ENCODE measurements around the gene FBXO44. TPM values are rescaled to one million over a fixed set of nuclear protein-coding genes. Genes with fewer than 3 reads are reported as not detected.

FBXO44 gene
- total RNA-seq, 1 experiment from 2014 or later, result 34.9 TPM

DNA sequence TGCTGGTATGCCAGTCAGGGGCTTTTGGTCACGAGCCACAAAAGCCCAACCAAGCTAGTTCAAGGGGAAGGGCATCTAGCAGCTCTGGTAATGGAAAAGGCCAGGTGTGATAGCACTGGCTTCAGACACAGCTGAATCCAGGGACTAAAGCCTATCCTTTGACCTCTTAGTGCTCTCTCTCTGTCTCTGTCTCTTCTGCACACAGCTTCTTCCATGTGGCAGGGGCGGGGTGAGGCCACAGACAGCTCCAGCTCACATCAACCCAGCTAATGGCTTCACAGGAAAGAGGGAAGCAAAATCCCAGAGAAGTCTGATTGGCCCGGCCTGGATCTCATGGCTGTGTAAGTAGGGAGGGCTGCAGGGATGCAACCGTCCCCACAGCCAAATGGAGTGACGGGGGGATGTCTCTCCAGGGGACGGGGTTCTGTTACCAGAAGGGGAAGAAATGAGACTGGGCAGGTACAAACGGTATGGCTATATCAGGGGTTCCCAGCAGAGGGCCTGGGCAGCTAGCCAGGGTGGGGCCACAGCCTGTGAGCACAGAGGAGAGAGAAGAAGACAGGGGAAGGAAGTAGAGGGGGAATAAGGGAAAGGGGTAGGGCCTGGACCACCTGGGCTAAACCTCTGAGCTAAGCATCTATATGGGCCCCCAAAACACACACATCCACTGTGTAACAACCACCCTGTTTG, 42.9 kb upstream of the FBXO44 start:
- ATAC-seq, result peak; percentile 75
- Mint-ChIP-seq H3K27ac (no peak overlapping the region), H3K36me3 (peaks cover 8% of the 10 kb centered on the region), H3K27me3 (ENCODE audit: low read depth) (peaks cover 2% of the 10 kb centered on the region), H3K9me3 (peaks cover 15% of the 10 kb centered on the region), H3K4me1 (no peaks in the 10 kb centered on the region), H3K4me3 (no peak overlapping the region)
- TF ChIP-seq, protein P1, sequence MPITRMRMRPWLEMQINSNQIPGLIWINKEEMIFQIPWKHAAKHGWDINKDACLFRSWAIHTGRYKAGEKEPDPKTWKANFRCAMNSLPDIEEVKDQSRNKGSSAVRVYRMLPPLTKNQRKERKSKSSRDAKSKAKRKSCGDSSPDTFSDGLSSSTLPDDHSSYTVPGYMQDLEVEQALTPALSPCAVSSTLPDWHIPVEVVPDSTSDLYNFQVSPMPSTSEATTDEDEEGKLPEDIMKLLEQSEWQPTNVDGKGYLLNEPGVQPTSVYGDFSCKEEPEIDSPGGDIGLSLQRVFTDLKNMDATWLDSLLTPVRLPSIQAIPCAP (CRISPR knock-in tag; IDR thresholded peaks at IDR 0.05), result no peak
- TF ChIP-seq IRF2 (CRISPR knock-in tag; IDR thresholded peaks at IDR 0.05; ENCODE audit: borderline replicate concordance, low read depth) (no peak), GABPB1 (CRISPR knock-in tag; IDR thresholded peaks at IDR 0.05) (no peak), TP53 (CRISPR knock-in tag; IDR thresholded peaks at IDR 0.05) (no peak), NR3C1 (CRISPR knock-in tag; conservative IDR thresholded peaks at IDR 0.05; ENCODE audit: low read depth) (no peak), MYBL2 (CRISPR knock-in tag; IDR thresholded peaks at IDR 0.05) (no peak), MXD4 (CRISPR knock-in tag; IDR thresholded peaks at IDR 0.05; ENCODE audit: borderline replicate concordance) (no peak), ZNF396 (CRISPR knock-in tag; IDR thresholded peaks at IDR 0.05; ENCODE audit: borderline replicate concordance) (no peak), JAZF1 (CRISPR knock-in tag; IDR thresholded peaks at IDR 0.05) (no peak), SMAD3 (CRISPR knock-in tag; IDR thresholded peaks at IDR 0.05; ENCODE audit: borderline replicate concordance) (no peak), FOXK1 (CRISPR knock-in tag; IDR thresholded peaks at IDR 0.05) (no peak), TEAD4 (CRISPR knock-in tag; IDR thresholded peaks at IDR 0.05) (no peak), ZBTB21 (CRISPR knock-in tag; IDR thresholded peaks at IDR 0.05; ENCODE audit: borderline replicate concordance) (no peak)
- TF ChIP-seq, protein P2, sequence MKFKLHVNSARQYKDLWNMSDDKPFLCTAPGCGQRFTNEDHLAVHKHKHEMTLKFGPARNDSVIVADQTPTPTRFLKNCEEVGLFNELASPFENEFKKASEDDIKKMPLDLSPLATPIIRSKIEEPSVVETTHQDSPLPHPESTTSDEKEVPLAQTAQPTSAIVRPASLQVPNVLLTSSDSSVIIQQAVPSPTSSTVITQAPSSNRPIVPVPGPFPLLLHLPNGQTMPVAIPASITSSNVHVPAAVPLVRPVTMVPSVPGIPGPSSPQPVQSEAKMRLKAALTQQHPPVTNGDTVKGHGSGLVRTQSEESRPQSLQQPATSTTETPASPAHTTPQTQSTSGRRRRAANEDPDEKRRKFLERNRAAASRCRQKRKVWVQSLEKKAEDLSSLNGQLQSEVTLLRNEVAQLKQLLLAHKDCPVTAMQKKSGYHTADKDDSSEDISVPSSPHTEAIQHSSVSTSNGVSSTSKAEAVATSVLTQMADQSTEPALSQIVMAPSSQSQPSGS (CRISPR knock-in tag; IDR thresholded peaks at IDR 0.05; ENCODE audit: borderline replicate concordance, low read depth), result no peak
- TF ChIP-seq, protein P3, sequence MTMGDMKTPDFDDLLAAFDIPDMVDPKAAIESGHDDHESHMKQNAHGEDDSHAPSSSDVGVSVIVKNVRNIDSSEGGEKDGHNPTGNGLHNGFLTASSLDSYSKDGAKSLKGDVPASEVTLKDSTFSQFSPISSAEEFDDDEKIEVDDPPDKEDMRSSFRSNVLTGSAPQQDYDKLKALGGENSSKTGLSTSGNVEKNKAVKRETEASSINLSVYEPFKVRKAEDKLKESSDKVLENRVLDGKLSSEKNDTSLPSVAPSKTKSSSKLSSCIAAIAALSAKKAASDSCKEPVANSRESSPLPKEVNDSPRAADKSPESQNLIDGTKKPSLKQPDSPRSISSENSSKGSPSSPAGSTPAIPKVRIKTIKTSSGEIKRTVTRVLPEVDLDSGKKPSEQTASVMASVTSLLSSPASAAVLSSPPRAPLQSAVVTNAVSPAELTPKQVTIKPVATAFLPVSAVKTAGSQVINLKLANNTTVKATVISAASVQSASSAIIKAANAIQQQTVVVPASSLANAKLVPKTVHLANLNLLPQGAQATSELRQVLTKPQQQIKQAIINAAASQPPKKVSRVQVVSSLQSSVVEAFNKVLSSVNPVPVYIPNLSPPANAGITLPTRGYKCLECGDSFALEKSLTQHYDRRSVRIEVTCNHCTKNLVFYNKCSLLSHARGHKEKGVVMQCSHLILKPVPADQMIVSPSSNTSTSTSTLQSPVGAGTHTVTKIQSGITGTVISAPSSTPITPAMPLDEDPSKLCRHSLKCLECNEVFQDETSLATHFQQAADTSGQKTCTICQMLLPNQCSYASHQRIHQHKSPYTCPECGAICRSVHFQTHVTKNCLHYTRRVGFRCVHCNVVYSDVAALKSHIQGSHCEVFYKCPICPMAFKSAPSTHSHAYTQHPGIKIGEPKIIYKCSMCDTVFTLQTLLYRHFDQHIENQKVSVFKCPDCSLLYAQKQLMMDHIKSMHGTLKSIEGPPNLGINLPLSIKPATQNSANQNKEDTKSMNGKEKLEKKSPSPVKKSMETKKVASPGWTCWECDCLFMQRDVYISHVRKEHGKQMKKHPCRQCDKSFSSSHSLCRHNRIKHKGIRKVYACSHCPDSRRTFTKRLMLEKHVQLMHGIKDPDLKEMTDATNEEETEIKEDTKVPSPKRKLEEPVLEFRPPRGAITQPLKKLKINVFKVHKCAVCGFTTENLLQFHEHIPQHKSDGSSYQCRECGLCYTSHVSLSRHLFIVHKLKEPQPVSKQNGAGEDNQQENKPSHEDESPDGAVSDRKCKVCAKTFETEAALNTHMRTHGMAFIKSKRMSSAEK (CRISPR knock-in tag; IDR thresholded peaks at IDR 0.05; ENCODE audit: borderline replicate concordance), result no peak
- TF ChIP-seq, protein P4, sequence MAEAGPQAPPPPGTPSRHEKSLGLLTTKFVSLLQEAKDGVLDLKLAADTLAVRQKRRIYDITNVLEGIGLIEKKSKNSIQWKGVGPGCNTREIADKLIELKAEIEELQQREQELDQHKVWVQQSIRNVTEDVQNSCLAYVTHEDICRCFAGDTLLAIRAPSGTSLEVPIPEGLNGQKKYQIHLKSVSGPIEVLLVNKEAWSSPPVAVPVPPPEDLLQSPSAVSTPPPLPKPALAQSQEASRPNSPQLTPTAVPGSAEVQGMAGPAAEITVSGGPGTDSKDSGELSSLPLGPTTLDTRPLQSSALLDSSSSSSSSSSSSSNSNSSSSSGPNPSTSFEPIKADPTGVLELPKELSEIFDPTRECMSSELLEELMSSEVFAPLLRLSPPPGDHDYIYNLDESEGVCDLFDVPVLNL (CRISPR knock-in tag; IDR thresholded peaks at IDR 0.05; ENCODE audit: borderline replicate concordance, low read depth), result no peak
- TF ChIP-seq, protein P5, sequence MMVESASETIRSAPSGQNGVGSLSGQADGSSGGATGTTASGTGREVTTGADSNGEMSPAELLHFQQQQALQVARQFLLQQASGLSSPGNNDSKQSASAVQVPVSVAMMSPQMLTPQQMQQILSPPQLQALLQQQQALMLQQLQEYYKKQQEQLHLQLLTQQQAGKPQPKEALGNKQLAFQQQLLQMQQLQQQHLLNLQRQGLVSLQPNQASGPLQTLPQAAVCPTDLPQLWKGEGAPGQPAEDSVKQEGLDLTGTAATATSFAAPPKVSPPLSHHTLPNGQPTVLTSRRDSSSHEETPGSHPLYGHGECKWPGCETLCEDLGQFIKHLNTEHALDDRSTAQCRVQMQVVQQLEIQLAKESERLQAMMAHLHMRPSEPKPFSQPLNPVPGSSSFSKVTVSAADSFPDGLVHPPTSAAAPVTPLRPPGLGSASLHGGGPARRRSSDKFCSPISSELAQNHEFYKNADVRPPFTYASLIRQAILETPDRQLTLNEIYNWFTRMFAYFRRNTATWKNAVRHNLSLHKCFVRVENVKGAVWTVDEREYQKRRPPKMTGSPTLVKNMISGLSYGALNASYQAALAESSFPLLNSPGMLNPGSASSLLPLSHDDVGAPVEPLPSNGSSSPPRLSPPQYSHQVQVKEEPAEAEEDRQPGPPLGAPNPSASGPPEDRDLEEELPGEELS (CRISPR knock-in tag; IDR thresholded peaks at IDR 0.05), result no peak
- TF ChIP-seq, protein P6, sequence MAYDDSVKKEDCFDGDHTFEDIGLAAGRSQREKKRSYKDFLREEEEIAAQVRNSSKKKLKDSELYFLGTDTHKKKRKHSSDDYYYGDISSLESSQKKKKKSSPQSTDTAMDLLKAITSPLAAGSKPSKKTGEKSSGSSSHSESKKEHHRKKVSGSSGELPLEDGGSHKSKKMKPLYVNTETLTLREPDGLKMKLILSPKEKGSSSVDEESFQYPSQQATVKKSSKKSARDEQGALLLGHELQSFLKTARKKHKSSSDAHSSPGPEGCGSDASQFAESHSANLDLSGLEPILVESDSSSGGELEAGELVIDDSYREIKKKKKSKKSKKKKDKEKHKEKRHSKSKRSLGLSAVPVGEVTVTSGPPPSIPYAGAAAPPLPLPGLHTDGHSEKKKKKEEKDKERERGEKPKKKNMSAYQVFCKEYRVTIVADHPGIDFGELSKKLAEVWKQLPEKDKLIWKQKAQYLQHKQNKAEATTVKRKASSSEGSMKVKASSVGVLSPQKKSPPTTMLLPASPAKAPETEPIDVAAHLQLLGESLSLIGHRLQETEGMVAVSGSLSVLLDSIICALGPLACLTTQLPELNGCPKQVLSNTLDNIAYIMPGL (CRISPR knock-in tag; IDR thresholded peaks at IDR 0.05), result no peak
- CTCF ChIA-PET, result interaction anchor here (0.7 to 3.5 kb wide), 8 partner anchors 13 to 434 kb away, joined by 3 to 23 read pairs (median 4); partner anchors contain the start of genes DISP3 and MTOR
- DNase-seq (ENCODE audit: low spot score), result no peak
- POLR2A ChIA-PET, result interaction anchor here (0.8 kb wide), 1 partner anchor 296 kb away, joined by 3 read pairs; no protein-coding TSS in a partner anchor

All from WTC11 (cell line).